Measurements from ENCODE around the gene PTTG1.

PTTG1 gene

DNA sequence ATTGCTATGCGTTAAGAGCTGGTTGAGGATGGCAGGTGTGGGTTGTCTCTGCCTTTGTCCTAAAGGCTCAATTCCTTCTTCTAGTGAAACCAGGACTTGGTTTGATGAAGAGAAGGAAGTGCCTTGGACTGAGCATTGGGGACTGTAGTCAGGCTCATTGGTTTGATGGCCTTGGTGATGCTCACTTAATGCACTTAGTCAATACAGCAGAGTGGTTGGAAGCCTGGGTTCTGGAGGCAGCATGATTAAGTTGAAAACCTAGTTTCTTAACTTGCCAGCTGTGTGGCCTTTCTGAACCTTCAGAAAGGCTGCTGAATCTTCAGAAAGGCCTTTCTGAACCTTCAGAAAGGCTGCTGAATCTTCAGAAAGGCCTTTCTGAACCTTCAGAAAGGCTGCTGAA, 52.4 kb downstream of the PTTG1 start:
- DNase-seq: no peak

DNA sequence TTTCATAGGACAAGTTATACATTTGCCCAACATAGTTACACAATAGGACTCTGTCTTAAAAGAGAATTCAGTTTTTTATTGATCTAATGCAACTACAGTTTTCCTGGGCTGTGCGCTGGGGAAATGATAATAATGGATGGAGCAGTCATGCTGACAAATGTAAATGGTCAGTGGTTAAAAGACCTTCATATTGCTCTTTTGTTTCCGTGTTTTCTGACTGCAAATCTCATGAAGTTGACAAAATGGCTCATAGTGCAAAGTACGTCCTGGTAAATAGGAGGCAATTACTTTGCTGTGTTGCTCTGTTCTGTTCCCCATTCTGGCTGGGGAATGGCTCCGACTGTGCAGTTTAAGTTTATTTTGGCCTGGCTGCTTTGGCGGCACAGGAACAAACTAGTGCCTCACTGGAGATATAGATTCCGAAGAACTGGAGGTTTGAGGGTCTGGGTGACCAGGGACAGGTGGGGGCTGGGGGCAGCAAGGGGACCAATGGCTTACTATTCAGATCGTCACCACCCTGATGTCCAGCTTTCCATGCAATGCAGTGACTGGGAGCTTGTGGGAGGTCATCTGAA, 54.3 kb downstream of the PTTG1 start:
- DNase-seq: no peak

- DNase-seq: no peak
These were observed 55.8 kb downstream of the PTTG1 start for GRCh38 chr5:160477266-160477970.

DNA sequence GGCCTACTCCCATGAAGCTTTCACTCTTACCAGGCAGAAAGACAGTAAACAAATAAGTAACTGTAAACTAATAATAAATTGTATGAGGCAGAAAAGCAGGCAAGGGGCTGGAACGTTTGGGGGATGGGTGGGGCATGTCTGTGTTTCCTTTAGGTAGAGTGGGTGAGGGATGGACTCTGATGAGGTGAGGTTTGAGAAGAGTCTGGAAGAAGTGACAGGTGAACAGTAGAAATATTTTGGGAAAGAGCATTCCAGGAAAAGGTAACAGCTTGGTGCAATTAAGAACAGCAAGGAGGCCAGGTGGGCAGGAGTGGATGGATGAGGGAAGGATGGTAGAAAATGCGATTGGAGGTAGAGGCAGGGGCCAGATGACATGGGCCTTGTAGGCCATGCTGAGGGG, 56.5 kb downstream of the PTTG1 start:
- no peak for DNase-seq

All from AML-193 (cell line).